KMS-11 (cell line): ENCODE results near the gene PROCR.
"Not testable (repeated sequence)": the region's sequence is repeated elsewhere in the genome, so short reads cannot be mapped to it uniquely, and the experiment has no call there.

ENCODE experiments used
- H2AFZ ChIP-seq: fragments of 200-600 bp; sonication (generic); 2 replicates; pipeline ENCODE4 v1.6.1; 2016; ENCODE audit warnings: antibody characterized with exemption, mixed run types, low read depth
- H3K27ac ChIP-seq: fragments of 200-600 bp; sonication (generic); 2 replicates; pipeline ENCODE4 v1.6.1; 2016; ENCODE audit warnings: mild to moderate bottlenecking, mixed run types
- H3K27me3 ChIP-seq: fragments of 200-600 bp; sonication (generic); 2 replicates; pipeline ENCODE4 v1.6.1; 2017; ENCODE audit warnings: mild to moderate bottlenecking, low read depth, mixed run types, moderate library complexity; ENCODE audit not compliant: insufficient read depth
- H3K36me3 ChIP-seq: fragments of 200-600 bp; sonication (generic); 2 replicates; pipeline ENCODE4 v1.6.1; 2017; ENCODE audit warnings: mild to moderate bottlenecking, mixed run types; ENCODE audit not compliant: insufficient read depth
- H3K4me1 ChIP-seq: fragments of 200-600 bp; sonication (generic); 2 replicates; pipeline ENCODE4 v1.6.1; 2016; ENCODE audit warnings: mild to moderate bottlenecking, low read depth, mixed run types; ENCODE audit not compliant: poor library complexity, severe bottlenecking
- H3K4me2 ChIP-seq: fragments of 200-600 bp; sonication (generic); 2 replicates; pipeline ENCODE4 v1.7.0; 2016; ENCODE audit warnings: mild to moderate bottlenecking, mixed run types
- H3K4me3 ChIP-seq: fragments of 200-600 bp; sonication (generic); IDR thresholded peaks from 2 replicates; pipeline ENCODE4 v1.6.1; 2017; ENCODE audit warnings: low read depth, low read length, mixed read lengths; ENCODE audit not compliant: insufficient read depth
- H3K79me2 ChIP-seq: fragments of 200-600 bp; sonication (generic); 2 replicates; pipeline ENCODE4 v1.6.1; 2016; ENCODE audit warnings: low read depth, mixed run types; ENCODE audit not compliant: insufficient read depth
- H3K9ac ChIP-seq: fragments of 200-600 bp; sonication (generic); 2 replicates; pipeline ENCODE4 v1.6.1; 2016; ENCODE audit warnings: mild to moderate bottlenecking, mixed run types
- H4K20me1 ChIP-seq: fragments of 200-600 bp; sonication (generic); 2 replicates; pipeline ENCODE4 v1.6.1; 2016; ENCODE audit warnings: mild to moderate bottlenecking, mixed run types; ENCODE audit not compliant: insufficient read depth
- CTCF ChIP-seq: fragments of 200-600 bp; sonication (generic); conservative IDR thresholded peaks from 2 replicates; pipeline ENCODE4 v1.6.1; 2017; ENCODE audit warnings: low read depth, mild to moderate bottlenecking, antibody characterized with exemption, low read length, moderate library complexity, mixed read lengths

Gene PROCR

DNA sequence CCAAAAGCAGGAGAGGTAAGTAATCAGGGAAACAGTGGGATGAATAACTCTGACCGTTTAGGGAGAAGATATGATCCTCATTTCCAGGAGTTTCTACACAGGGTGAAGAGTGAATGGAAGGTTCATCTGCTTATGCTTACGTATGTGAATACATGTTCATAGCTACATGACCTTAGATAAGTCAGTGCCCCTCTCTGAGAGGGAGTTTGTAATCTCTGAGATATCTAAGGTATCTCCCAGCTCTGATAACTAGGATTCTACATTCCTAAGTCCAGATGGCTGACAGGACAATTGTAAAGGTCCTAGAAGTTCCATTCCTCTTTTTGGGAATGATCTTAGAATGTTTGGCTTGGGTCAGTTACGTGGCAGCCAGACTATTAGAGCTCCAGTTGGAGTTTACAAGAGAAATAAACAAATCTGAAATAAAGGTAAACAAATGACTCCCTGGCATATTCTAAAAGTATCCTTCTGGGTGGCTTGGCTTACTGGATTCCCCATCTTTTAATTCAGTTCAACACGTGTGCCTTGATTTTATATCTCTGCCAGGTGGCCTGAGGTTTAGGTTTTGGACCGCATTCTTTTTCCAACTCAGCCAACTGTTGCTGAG lies 15.8 kb downstream of the PROCR start:
- Histone ChIP-seq H4K20me1 (no peaks in the 10 kb centered on the region), H3K36me3 (no peaks in the 10 kb centered on the region), H3K9ac (no peak overlapping the region), H2AFZ (no peak overlapping the region), H3K27me3 (no peaks in the 10 kb centered on the region), H3K4me3 (no peak overlapping the region), H3K27ac (no peak overlapping the region), H3K4me1 (no peaks in the 10 kb centered on the region), H3K4me2 (no peak overlapping the region), H3K79me2 (no peaks in the 10 kb centered on the region)
- no peak for TF ChIP-seq CTCF

- not testable (repeated sequence) for H3K79me2 ChIP-seq, H3K27ac ChIP-seq, H4K20me1 ChIP-seq, H3K4me3 ChIP-seq, H2AFZ ChIP-seq, H3K4me1 ChIP-seq, H3K36me3 ChIP-seq, H3K9ac ChIP-seq, H3K4me2 ChIP-seq, H3K27me3 ChIP-seq
These were observed 17.4 kb downstream of the PROCR start for GRCh38 chr20:35189223-35189622.

GRCh38 chr20:35190556-35190955 lies 18.7 kb downstream of the PROCR start:
- H3K4me1 ChIP-seq = no peaks in the 10 kb centered on the region
- no peak overlapping the region for H3K27ac ChIP-seq
- no peak overlapping the region for H3K9ac ChIP-seq
- no peaks in the 10 kb centered on the region for H3K79me2 ChIP-seq
- H3K4me3 ChIP-seq = no peak overlapping the region
- H3K4me2 ChIP-seq = no peak overlapping the region
- TF ChIP-seq CTCF = no peak
- no peaks in the 10 kb centered on the region for H3K36me3 ChIP-seq
- H2AFZ ChIP-seq = no peak overlapping the region
- H4K20me1 ChIP-seq = no peaks in the 10 kb centered on the region
- H3K27me3 ChIP-seq = no peaks in the 10 kb centered on the region

DNA sequence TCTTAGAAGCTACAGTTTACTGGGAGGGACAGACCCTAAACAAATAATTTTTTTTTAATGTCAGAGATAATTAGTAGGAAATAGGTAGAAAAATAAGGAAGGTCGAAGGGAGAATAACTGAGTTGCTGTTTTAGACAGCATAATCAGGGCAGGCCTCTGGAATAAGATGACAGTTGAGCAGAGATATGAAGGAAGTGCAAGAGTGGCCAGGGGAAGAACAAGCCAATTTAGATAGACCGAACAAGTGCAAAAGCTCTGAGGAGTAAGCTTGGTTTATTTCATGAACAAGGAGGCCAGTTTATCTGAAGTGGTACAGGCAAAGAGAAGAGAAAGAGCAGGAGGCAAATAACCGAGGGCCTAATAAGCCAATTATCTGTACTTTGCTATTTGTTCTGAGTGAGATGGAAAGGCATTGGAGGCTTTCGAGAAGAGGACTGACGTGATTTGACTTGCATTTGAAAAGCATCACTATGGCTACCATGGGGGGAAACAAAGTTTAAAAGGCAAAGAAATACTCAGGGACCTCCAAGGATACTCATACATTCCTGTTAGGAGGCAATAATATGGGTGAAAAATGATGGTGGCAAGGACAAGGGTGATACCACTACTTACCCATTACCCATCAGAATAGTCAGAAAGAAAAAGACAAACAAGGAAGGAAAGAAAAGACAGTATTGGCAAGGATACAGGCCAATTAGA lies 19.7 kb downstream of the PROCR start:
- Histone ChIP-seq H3K9ac (no peak overlapping the region), H4K20me1 (no peaks in the 10 kb centered on the region), H3K27me3 (no peaks in the 10 kb centered on the region), H3K79me2 (no peaks in the 10 kb centered on the region), H3K4me2 (no peak overlapping the region), H3K4me3 (no peak overlapping the region), H3K27ac (no peak overlapping the region), H2AFZ (no peak overlapping the region), H3K36me3 (no peaks in the 10 kb centered on the region), H3K4me1 (no peaks in the 10 kb centered on the region)
- TF ChIP-seq CTCF = no peak
